ENCODE measurements around the gene SPAG8. TPM values are rescaled to one million over a fixed set of nuclear protein-coding genes. Genes with fewer than 3 reads are reported as not detected.

The SPAG8 gene
- total and polyA plus RNA-seq, 8 donors, result 0.19 to 4.1 (median 1.7) TPM; not detected in 3

DNA sequence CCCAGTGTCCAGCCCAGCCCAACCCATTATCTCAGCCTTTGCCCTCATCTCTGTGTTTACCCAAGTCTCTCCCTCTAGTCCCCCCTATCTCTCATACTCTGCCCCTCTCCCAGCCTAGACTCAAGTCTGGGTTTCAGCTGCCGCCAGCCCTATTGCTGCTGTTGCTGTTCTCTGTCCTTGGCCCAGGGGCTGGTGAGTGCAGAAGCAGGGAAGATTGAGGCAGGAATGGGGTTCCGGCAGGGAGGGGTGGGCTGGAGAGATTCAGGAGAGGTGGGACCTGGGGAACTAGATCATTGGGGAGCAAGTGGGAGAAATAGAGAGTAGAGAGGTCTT, 17.7 kb upstream of the SPAG8 start:
- intact Hi-C loops (cut with DNase I; ENCODE audit: low total_unique reads), result no loop called here
- WGBS, 5 donors, result 23 to 34% (median 26%) methylated on average over 2 of the region's 2 CpGs
- H3K4me1 ChIP-seq, result peaks cover 41 to 69% (median 63%) of the 10 kb centered on the region in 4 donors
- TF ChIP-seq POLR2A (IDR thresholded peaks at IDR 0.05) (no peak), POLR2AphosphoS5 (IDR thresholded peaks at IDR 0.05) (no peak), EP300 (IDR thresholded peaks at IDR 0.05) (no peak)
- TF ChIP-seq, protein P1, sequence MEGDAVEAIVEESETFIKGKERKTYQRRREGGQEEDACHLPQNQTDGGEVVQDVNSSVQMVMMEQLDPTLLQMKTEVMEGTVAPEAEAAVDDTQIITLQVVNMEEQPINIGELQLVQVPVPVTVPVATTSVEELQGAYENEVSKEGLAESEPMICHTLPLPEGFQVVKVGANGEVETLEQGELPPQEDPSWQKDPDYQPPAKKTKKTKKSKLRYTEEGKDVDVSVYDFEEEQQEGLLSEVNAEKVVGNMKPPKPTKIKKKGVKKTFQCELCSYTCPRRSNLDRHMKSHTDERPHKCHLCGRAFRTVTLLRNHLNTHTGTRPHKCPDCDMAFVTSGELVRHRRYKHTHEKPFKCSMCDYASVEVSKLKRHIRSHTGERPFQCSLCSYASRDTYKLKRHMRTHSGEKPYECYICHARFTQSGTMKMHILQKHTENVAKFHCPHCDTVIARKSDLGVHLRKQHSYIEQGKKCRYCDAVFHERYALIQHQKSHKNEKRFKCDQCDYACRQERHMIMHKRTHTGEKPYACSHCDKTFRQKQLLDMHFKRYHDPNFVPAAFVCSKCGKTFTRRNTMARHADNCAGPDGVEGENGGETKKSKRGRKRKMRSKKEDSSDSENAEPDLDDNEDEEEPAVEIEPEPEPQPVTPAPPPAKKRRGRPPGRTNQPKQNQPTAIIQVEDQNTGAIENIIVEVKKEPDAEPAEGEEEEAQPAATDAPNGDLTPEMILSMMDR (IDR thresholded peaks at IDR 0.05), result no peak
- H3K27ac ChIP-seq, result peak overlapping the region; percentile 95 to 100 (median 98)
- peaks cover 0 to under 1% (median 0%) of the 10 kb centered on the region in 4 donors for H3K36me3 ChIP-seq
- H3K27me3 ChIP-seq, result no peaks in the 10 kb centered on the region
- no peaks in the 10 kb centered on the region for H3K9me3 ChIP-seq
- no peak for DNase-seq
- peak overlapping the region; percentile 61 to 90 (median 78) for H3K4me3 ChIP-seq

DNA sequence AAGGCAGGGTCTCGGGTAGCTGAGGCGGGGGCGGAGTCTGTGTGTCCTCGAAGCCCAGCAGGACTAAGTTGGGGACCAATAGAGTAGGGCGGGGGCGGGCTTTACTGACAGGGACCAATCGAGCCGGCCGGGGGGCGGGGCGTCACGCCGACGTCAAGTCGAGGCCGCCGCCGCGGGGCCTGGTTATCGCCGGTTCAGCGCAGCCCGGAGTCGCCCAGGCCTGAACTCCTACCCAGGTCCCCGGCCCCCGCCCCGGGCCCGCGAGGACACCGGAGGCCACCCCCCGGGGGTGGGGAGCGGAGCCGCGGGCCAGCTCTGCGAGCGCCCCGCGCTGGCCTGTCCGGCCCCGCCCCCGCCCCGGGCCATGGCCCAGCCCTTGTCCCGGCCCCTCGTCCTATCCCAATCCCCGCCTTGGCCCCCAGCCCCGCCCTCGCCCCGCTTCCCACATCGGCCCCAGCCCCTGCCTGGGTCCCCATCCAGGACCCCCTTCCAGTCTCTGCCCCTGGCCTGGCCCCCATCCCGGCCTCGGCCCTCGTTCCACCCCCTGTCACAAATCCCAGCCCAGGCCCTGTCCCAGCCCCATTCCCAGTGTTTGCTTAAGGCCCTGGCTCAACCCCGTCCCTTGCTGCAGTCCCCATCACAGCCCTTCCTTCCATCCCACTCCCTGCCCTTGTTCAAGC, 17.2 kb upstream of the SPAG8 start, which contains the start of gene TMEM8B:
Gene TMEM8B, plus strand, starts transcription at position 145 of the 680 bp plus-strand sequence. Its CDS starts 220 bp downstream, at position 365.
- H3K27ac ChIP-seq, result peak within 1 kb of the TSS; percentile 95 to 100 (median 98)
- H3K4me3 ChIP-seq, result peak within 1 kb of the TSS; percentile 61 to 90 (median 78)
- no peaks in the 10 kb centered on the region for H3K36me3 ChIP-seq
- no peaks in the 10 kb centered on the region for H3K27me3 ChIP-seq
- peak; percentile 99 for DNase-seq
- peaks cover 36 to 64% (median 58%) of the 10 kb centered on the region in 4 donors for H3K4me1 ChIP-seq
- intact Hi-C loops (cut with DNase I; ENCODE audit: low total_unique reads), result no loop called here
- 0 to 1% (median 1%) methylated on average over 4 to 53 of the region's 53 CpGs for WGBS, 5 donors
- TF ChIP-seq, protein P1 (IDR thresholded peaks at IDR 0.05), result no peak
- TF ChIP-seq EP300 (IDR thresholded peaks at IDR 0.05) (no peak), POLR2A (IDR thresholded peaks at IDR 0.05) (no peak), POLR2AphosphoS5 (IDR thresholded peaks at IDR 0.05) (peak; percentile 8 to 44 (median 30))
- H3K9me3 ChIP-seq, result no peaks in the 10 kb centered on the region

DNA sequence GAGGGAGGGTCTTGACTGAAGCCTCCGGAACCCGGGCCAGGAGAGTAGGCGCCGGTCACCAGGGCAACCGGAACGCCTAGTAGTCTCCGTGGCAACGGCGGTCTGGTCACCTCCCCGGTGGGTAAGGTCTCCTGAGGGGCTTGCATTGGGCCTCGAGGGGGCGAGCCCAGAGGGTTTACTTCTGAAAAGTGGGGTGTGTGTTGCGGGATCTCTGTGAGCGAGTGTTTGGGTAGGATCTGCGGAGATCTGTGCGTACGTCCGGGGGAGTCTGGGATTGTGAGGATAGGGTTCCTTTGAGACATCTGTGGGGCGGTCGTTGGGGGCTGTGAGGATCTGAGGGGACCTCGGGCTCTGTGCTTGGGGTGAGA, 16.6 kb upstream of the SPAG8 start, which contains the start of gene FAM221B:
Gene FAM221B, minus strand, starts transcription at position 17 of the 368 bp plus-strand sequence. CDS start 2,571 bp downstream, outside the sequence.
- Histone ChIP-seq H3K36me3 (no peaks in the 10 kb centered on the region), H3K27me3 (no peaks in the 10 kb centered on the region), H3K9me3 (no peaks in the 10 kb centered on the region), H3K4me3 (peak within 1 kb of the TSS; percentile 61 to 90 (median 78)), H3K27ac (peak within 1 kb of the TSS; percentile 95 to 100 (median 98)), H3K4me1 (peaks cover 32 to 59% (median 53%) of the 10 kb centered on the region in 4 donors)
- no peak for DNase-seq
- WGBS, 5 donors, result 0 to 2% (median 1%) methylated on average over 20 to 21 of the region's 21 CpGs
- intact Hi-C loops (cut with DNase I; ENCODE audit: low total_unique reads), result no loop called here
- no peak for TF ChIP-seq POLR2AphosphoS5 (IDR thresholded peaks at IDR 0.05)

DNA sequence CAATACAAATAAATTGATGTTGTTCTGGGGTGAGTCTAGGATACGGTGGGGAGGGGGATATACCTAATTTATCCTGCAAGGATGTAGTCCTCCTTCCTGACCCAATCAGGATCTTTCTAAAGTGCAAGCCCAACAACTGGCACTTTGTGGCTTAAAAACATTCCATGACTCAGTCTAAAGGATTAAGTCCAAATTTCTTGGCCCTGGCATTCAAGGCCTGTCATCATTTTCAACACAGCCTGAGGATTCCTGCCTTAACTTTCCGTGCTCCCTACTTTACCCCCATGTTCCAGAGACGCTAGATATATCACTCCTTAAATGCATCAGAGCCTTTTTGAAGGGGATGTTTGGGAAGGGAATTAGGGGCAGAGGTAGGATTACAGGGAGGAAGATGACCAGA, 15.4 kb upstream of the SPAG8 start:
- Histone ChIP-seq H3K4me1 (peaks cover 20 to 46% (median 41%) of the 10 kb centered on the region in 4 donors), H3K27ac (peak overlapping the region in 2 of 5 donors; percentile 99 to 100), H3K27me3 (no peaks in the 10 kb centered on the region), H3K9me3 (no peaks in the 10 kb centered on the region), H3K36me3 (no peaks in the 10 kb centered on the region), H3K4me3 (no peak overlapping the region)
- WGBS, 5 donors, result 79 to 90% (median 84%) methylated on average over 3 of the region's 3 CpGs
- intact Hi-C loops (cut with DNase I; ENCODE audit: low total_unique reads), result no loop called here
- DNase-seq, result no peak
- no peak for TF ChIP-seq POLR2A (IDR thresholded peaks at IDR 0.05)
- TF ChIP-seq, protein P1 (IDR thresholded peaks at IDR 0.05), result no peak
- no peak for TF ChIP-seq EP300 (IDR thresholded peaks at IDR 0.05)
- TF ChIP-seq POLR2AphosphoS5 (IDR thresholded peaks at IDR 0.05), result no peak
